Measurements from ENCODE around the gene CCT6B.

CCT6B gene

DNA sequence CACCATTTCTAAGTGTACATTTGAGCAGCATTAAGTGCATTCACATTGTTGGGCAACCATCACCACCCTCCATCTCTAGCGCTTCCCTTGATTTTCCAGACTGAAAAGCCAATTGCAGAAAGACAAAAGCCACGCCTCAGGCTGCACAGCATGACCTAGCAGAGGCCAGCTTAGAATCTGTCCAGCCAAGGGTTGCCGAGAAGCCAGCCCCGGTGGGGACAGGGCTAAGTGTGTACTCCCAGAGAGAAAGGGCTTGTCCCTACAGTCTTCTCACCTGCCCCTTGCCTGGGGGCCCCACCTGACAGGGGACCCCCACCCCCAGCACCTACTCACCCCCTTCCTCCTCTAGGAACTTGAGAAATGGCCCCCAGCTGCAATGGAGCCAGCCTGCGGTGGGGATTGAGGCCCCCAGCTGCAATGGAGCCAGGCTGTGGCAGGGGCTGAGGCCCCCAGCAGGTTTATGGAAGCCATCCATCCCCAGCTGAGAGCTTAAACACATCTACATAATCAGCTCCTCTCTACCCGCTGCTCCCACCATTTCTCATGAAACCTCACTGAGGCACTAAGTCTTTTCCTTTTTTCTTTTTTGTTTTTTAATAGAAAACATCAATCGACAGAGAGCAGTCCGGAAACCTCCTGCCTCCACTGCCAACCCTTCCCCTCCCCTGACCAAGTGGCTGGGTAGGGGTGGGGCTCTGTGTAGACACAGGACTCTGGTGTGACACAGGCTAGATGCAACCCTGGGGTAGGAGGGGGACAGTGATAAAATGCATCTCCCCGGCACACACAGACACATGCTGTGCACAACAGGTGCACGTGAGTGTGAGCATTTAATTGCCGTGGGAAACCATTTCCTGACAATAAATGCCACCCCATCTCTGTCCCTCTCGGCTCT is 77.9 kb downstream of the CCT6B start:
- no peak for DNase-seq

DNA sequence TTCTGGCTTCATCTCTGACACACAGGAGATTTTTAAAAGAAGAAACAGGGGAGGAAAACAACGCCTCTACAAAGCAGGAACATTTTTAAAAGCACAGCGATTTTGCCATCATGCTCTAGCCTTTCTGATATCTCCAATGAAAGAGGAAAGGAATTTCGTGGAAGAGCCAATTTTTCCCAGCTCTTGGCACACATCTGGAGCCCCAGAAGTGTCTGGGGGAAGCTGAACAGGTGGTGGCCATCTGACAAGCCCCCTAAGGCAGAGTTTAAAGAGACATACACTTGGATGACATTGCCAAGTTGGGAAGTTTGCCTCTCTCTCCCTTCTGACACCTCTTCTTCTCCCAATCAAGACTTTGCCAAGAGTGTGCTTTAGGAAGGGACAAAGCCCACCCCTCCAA is 82.1 kb downstream of the CCT6B start:
- DNase-seq = no peak
